Ascending aorta (tissue), 2 donors: Measurements from ENCODE around the gene SIVA1. TPM values are rescaled to one million over a fixed set of nuclear protein-coding genes. Genes with fewer than 3 reads are reported as not detected.

Source experiments
- DNase-seq, 2 donors: peaks; one replicate each; pipeline ENCODE4 v3.0.0-alpha.2; 2019; ENCODE audit warnings: low spot score in 2 of 2
- H3K27ac ChIP-seq, 2 donors: fragments of 200-600 bp; sonication (generic); one replicate each; pipeline ENCODE4 v1.5.1; 2016 to 2017; ENCODE audit warnings: mild to moderate bottlenecking in 1 of 2
- H3K27me3 ChIP-seq: fragments of 200-600 bp; sonication (generic); one replicate; pipeline ENCODE4 v1.5.1; 2017
- H3K36me3 ChIP-seq, 2 donors: fragments of 200-600 bp; sonication (generic); one replicate each; pipeline ENCODE4 v1.5.1; 2016
- H3K4me1 ChIP-seq, 2 donors: fragments of 200-600 bp; sonication (generic); one replicate each; pipeline ENCODE4 v1.5.1; 2016 to 2017; ENCODE audit warnings: mild to moderate bottlenecking in 1 of 2
- H3K4me3 ChIP-seq, 2 donors: fragments of 200-600 bp; sonication (generic); one replicate each; pipeline ENCODE4 v1.5.1; 2016 to 2017; ENCODE audit warnings: mild to moderate bottlenecking in 1 of 2
- H3K9me3 ChIP-seq, 2 donors: fragments of 200-600 bp; sonication (generic); one replicate each; pipeline ENCODE4 v1.5.1; 2016
- CTCF ChIP-seq, 3 experiments: fragments of 200-600 bp in 2 of 3; fragments of 450-650 bp in 1 of 3; sonication (generic) in 2 of 3; IDR thresholded peaks; one replicate each; pipeline ENCODE4 v1.5.1; 2016 to 2019; ENCODE audit warnings: antibody characterized with exemption in 3 of 3, mild to moderate bottlenecking in 1 of 3, moderate library complexity in 1 of 3
- intact Hi-C: fragments of 100-400 bp; cut with DNase I; formaldehyde crosslinking; loops from one replicate; pipeline ENCODE4 v1.15.1; 2023
- total RNA-seq: library from RNA; depleted of rRNA; stranded (reverse); fragments of >200 nt; gene quantifications from one replicate; pipeline ENCODE4 v1.1.0, GENCODE V29; 2016

Gene SIVA1
- total RNA-seq, 1 donor from 2014 or later: 410 TPM

DNA sequence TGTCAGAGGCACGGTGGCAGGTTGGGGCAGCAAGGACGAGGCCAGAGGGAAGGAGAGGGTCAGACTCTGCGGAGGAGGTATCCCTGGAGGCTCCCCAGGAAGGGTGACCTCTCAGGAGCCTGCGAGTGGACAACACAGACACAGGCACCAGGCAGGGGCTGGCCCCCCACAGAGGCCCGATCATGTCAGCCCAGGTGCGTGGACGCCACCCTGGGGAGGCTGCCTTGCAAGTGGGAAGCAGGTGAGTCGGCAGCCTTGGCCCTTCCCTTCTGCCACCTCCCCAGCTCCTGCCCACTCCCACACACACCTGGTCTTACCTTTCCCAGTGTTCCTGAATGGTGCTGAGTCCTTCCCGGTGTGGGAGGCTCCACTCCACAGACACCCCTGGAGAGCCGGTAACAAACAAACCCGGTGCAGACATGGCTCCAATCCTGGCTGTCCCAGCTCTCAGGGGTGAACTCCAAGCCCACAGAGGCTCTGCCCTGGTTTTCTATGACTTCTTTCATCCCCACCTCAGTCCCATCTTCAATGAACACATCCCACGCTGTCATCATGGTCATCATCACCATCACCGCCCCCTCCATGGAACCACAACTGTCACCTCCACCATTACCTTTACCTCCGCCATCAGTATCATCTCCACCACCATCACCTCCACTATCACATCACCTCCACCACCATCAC lies 53.1 kb downstream of the SIVA1 start:
- intact Hi-C loops: no loop called here
- TF ChIP-seq CTCF (IDR thresholded peaks at IDR 0.05): no peak
- Histone ChIP-seq H3K4me3 (no peak overlapping the region), H3K4me1 (peaks cover 9 to 11% of the 10 kb centered on the region in 2 donors), H3K36me3 (no peaks in the 10 kb centered on the region), H3K27ac (peak overlapping the region in 1 of 2 donors; percentile 66), H3K9me3 (no peaks in the 10 kb centered on the region), H3K27me3 (no peaks in the 10 kb centered on the region)
- no peak for DNase-seq

- no peaks in the 10 kb centered on the region for H3K9me3 ChIP-seq
- intact Hi-C loops: no loop called here
- H3K27me3 ChIP-seq: no peaks in the 10 kb centered on the region
- no peaks in the 10 kb centered on the region for H3K36me3 ChIP-seq
- no peak overlapping the region for H3K4me3 ChIP-seq
- no peak for TF ChIP-seq CTCF (IDR thresholded peaks at IDR 0.05)
- H3K4me1 ChIP-seq: peaks cover 2 to 4% of the 10 kb centered on the region in 2 donors
- no peak overlapping the region for H3K27ac ChIP-seq
- DNase-seq: no peak
Observed at GRCh38 chr14:104806625-104807465, 53.9 kb downstream of the SIVA1 start.

GRCh38 chr14:104808456-104808855 lies 55.5 kb downstream of the SIVA1 start:
- H3K27me3 ChIP-seq: no peaks in the 10 kb centered on the region
- peaks cover 0 to 2% of the 10 kb centered on the region in 2 donors for H3K4me1 ChIP-seq
- intact Hi-C loops: no loop called here
- no peaks in the 10 kb centered on the region for H3K9me3 ChIP-seq
- H3K4me3 ChIP-seq: no peak overlapping the region
- no peak for DNase-seq
- no peaks in the 10 kb centered on the region for H3K36me3 ChIP-seq
- TF ChIP-seq CTCF (IDR thresholded peaks at IDR 0.05): no peak
- no peak overlapping the region for H3K27ac ChIP-seq

Other genes starting within 250 kb of the SIVA1 start
- gene C14orf180, start 173.4 kb upstream of the SIVA1 start, total RNA-seq: 0.21 TPM
- gene TMEM179, start 148.4 kb upstream of the SIVA1 start, total RNA-seq: not detected
- gene INF2, start 63.5 kb upstream of the SIVA1 start, total RNA-seq: 249 TPM
- gene ADSS1, start 28.9 kb upstream of the SIVA1 start, total RNA-seq: 30.2 TPM
- 112 TPM for gene AKT1, start 42.6 kb downstream of the SIVA1 start, total RNA-seq
- 23.5 TPM for gene ZBTB42, start 48.0 kb downstream of the SIVA1 start, total RNA-seq
- gene CEP170B, start 112.1 kb downstream of the SIVA1 start, total RNA-seq: 39.1 TPM
- not detected for gene PLD4, start 171.7 kb downstream of the SIVA1 start, total RNA-seq
- gene AHNAK2, start 225.2 kb downstream of the SIVA1 start, total RNA-seq: 35.5 TPM
- 18.1 TPM for gene CLBA1, start 232.6 kb downstream of the SIVA1 start, total RNA-seq